GM23248 (cell line): ENCODE measurements around the gene ARFGAP1. TPM values are rescaled to one million over a fixed set of nuclear protein-coding genes. Genes with fewer than 3 reads are reported as not detected.
"Not testable (repeated sequence)": the region's sequence is repeated elsewhere in the genome, so short reads cannot be mapped to it uniquely, and the experiment has no call there.

Experiments used
- DNase-seq: peaks from one replicate; pipeline ENCODE4 v3.0.0-alpha.2; 2015
- H2AFZ ChIP-seq: fragments of 200-600 bp; sonication (generic); 2 replicates; pipeline ENCODE4 v1.6.1; 2016; ENCODE audit warnings: antibody characterized with exemption
- H3F3A ChIP-seq: fragments of 200-600 bp; sonication (generic); 2 replicates; pipeline ENCODE4 v1.6.1; 2016; ENCODE audit warnings: mild to moderate bottlenecking, antibody characterized with exemption, mixed run types; ENCODE audit not compliant: insufficient read depth
- H3K27ac ChIP-seq: fragments of 200-600 bp; sonication (generic); 2 replicates; pipeline ENCODE4 v1.5.1; 2016; ENCODE audit warnings: mild to moderate bottlenecking
- H3K27me3 ChIP-seq: fragments of 200-600 bp; sonication (generic); replicated peaks from 2 replicates; pipeline ENCODE4 v1.6.1; 2016; ENCODE audit warnings: mild to moderate bottlenecking; ENCODE audit not compliant: insufficient read depth
- H3K36me3 ChIP-seq: fragments of 200-600 bp; sonication (generic); 2 replicates; pipeline ENCODE4 v1.6.1; 2016; ENCODE audit warnings: low read depth, mild to moderate bottlenecking
- H3K4me1 ChIP-seq: fragments of 200-600 bp; sonication (generic); 2 replicates; pipeline ENCODE4 v1.6.1; 2016; ENCODE audit warnings: mild to moderate bottlenecking; ENCODE audit not compliant: insufficient read depth
- H3K4me2 ChIP-seq: fragments of 200-600 bp; sonication (generic); one replicate; pipeline ENCODE4 v1.6.1; 2016; ENCODE audit warnings: mild to moderate bottlenecking; ENCODE audit not compliant: unreplicated experiment
- H3K4me3 ChIP-seq: fragments of 200-600 bp; sonication (generic); 2 replicates; pipeline ENCODE4 v1.5.1; 2016; ENCODE audit warnings: mild to moderate bottlenecking
- H3K79me2 ChIP-seq: fragments of 200-600 bp; sonication (generic); 2 replicates; pipeline ENCODE4 v1.6.1; 2016; ENCODE audit warnings: mild to moderate bottlenecking; ENCODE audit not compliant: insufficient read depth
- H3K9ac ChIP-seq: fragments of 200-600 bp; sonication (generic); 2 replicates; pipeline ENCODE4 v1.6.1; 2016; ENCODE audit warnings: mild to moderate bottlenecking
- H3K9me2 ChIP-seq: fragments of 200-600 bp; sonication (generic); 2 replicates; pipeline ENCODE4 v1.6.1; 2016; ENCODE audit warnings: mixed run types, mild to moderate bottlenecking, moderate library complexity; ENCODE audit not compliant: insufficient read depth
- H3K9me3 ChIP-seq: fragments of 200-600 bp; sonication (generic); one replicate; pipeline ENCODE4 v1.6.1; 2017; ENCODE audit warnings: low read depth
- H4K20me1 ChIP-seq: fragments of 200-600 bp; sonication (generic); 2 replicates; pipeline ENCODE4 v1.6.0; 2016; ENCODE audit not compliant: insufficient read depth
- EZH2 ChIP-seq: fragments of 200-600 bp; sonication (generic); IDR thresholded peaks from 2 replicates; pipeline ENCODE4 v1.6.1; 2018; ENCODE audit warnings: antibody characterized with exemption, mild to moderate bottlenecking; ENCODE audit not compliant: insufficient read depth, poor library complexity, severe bottlenecking
- EZH2phosphoT487 ChIP-seq: fragments of 200-600 bp; sonication (generic); IDR thresholded peaks from 2 replicates; pipeline ENCODE4 v1.6.1; 2018; ENCODE audit warnings: antibody characterized with exemption, moderate library complexity, mild to moderate bottlenecking, low read depth; ENCODE audit not compliant: insufficient read depth
- WGBS, 2 experiments: methylation state at CpG; one replicate each; pipeline ENCODE4 v1.1.6; 2015 to 2017; ENCODE audit warnings: low lambda C conversion rate in 2 of 2, low coverage in 1 of 2; ENCODE audit errors: missing lambda C conversion rate in 2 of 2; 5-methylcytosine and 5-hydroxymethylcytosine counted together
- in situ Hi-C: fragments of 300-500 bp; cut with MboI; formaldehyde crosslinking; loops from 2 replicates; pipeline ENCODE4 v1.15.0; 2020
- polyA plus RNA-seq: library from polyadenylated mRNA; unstranded; fragments of >200 nt; fragmentation: Nextera tagmentation; extraction: Ambion mirVana; gene quantifications from 2 replicates; pipeline ENCODE4 v1.2.1, GENCODE V29; 2016
- total RNA-seq: library from RNA; depleted of rRNA; stranded (reverse); fragments of >200 nt; shearing (Covaris generic); gene quantifications from 2 replicates; pipeline ENCODE4 v1.2.3, GENCODE V29; 2014

Gene ARFGAP1
- total and polyA plus RNA-seq, 2 experiments from 2014 or later: 69.0 to 88.5 TPM

DNA sequence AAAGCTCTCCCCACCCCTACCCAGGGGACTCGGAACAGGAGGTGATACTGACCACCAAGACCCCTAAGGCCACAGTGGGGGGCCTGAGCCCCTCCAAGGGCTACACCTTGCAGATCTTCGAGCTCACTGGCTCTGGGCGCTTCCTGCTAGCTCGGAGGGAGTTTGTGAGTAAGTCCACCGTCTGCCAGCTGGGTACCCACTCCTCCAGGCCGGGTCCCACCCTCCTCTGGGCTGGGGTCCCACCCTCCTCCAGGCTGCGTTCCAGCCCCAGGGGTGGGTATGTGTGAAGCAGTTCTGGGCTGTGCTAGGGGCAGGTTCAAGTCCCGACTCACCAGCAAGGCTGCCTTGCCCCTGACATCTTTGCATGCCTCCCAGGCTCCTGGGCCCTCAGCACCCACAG is 32.8 kb downstream of the ARFGAP1 start:
- no peaks in the 10 kb centered on the region for H4K20me1 ChIP-seq
- H3K4me3 ChIP-seq: no peak overlapping the region
- no peaks in the 10 kb centered on the region for H3K79me2 ChIP-seq
- no peak overlapping the region for H3K27ac ChIP-seq
- no peaks in the 10 kb centered on the region for H3K9me3 ChIP-seq
- TF ChIP-seq EZH2phosphoT487: no peak
- TF ChIP-seq EZH2: no peak
- H2AFZ ChIP-seq: no peak overlapping the region
- no peak overlapping the region for H3K9ac ChIP-seq
- H3K9me2 ChIP-seq: no peaks in the 10 kb centered on the region
- 20 to 21% methylated on average over 8 of the region's 8 CpGs for WGBS, 2 experiments
- H3F3A ChIP-seq: 0 out of 2 replicates have a peak, but pooled peaks cover 3% of the 10 kb centered on the region
- no peaks in the 10 kb centered on the region for H3K36me3 ChIP-seq
- peaks cover 10% of the 10 kb centered on the region; the same call in 1 of the 2 replicates for H3K27me3 ChIP-seq
- no peak overlapping the region for H3K4me2 ChIP-seq
- in situ Hi-C loops: no loop called here
- H3K4me1 ChIP-seq: no peaks in the 10 kb centered on the region
- DNase-seq: no peak

DNA sequence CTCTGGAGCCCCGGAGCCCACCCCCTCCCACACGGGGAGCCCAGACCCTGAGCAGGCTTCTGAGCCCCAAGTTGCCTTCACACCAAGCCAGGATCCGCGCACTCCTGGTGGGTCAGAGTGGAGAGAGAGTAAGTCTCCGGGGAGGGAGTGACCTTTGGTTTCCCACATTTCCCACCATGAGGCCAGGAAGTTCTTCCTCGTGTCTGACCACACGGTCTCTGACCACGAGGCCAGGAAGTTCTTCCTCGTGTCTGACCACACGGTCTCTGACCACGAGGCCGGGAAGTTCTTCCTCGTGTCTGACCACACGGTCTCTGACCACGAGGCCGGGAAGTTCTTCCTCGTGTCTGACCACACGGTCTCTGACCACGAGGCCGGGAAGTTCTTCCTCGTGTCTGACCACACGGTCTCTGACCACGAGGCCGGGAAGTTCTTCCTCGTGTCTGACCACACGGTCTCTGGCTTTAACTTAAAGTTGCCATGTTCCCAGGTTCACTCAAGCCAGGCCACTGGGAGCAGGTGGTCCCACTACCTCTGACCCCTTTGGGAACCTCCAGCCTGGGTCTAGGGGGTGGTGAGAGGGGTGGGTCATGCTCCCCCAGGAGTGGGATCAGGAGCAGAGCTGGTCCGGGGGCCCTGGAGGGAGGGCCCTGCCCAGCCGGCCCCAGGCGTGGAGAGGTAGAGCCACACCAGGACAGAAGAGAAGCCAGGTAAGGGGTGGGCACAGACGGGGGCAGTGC is 33.5 kb downstream of the ARFGAP1 start:
- DNase-seq, H3K4me1 ChIP-seq, H3F3A ChIP-seq, H3K36me3 ChIP-seq, in situ Hi-C loops, H3K9me2 ChIP-seq, H2AFZ ChIP-seq, H3K9me3 ChIP-seq, H3K4me2 ChIP-seq, H3K27ac ChIP-seq, H3K79me2 ChIP-seq, H3K4me3 ChIP-seq, H4K20me1 ChIP-seq, H3K27me3 ChIP-seq, H3K9ac ChIP-seq: not testable (repeated sequence)
- 64 to 66% methylated on average over 9 to 23 of the region's 30 CpGs for WGBS, 2 experiments

DNA sequence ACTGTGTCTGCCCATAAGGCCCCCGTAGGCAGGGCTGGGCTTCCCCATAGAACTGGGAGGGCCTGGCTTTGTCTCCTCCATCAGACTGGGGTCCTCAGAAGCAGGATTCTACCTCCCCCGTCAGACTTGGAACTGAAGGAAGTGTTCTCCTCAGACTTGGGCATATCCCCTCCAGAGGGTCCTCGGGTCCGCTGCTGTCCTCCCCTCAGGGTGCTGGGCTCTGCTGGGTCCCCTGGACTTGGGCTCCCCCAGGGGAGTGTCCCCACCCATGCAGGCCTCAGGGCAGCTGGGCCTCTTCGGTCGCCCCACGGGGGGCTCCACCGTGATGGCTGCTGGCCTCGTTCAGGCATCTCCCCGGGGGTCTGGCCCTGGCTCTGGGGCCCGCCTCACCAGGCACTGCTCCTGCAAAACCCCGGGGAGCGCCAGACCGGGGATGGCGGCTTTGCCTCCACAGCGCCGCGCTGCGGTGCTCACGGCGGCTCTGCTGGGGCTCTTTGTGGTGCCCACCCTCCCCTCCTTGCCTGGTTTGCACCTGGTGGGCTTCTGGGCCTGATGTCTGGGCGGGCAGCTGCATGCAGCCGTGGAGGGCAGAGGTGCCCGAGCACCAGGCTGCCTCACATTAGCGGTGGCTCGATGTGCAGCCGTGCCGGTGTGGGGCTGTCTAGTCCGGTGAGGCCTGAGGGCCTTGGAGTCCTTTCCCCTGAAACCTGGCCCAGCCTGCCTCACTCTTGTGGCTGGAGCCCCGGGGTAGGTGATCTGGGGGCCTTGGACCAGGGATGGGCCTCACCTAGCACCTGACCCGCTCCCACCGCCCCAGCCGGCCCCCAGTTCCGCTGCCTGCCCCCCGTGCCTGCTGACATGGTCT is 34.3 kb downstream of the ARFGAP1 start:
- no peak for TF ChIP-seq EZH2
- Histone ChIP-seq H3K27ac (no peak overlapping the region), H2AFZ (no peak overlapping the region), H3K4me2 (no peak overlapping the region), H3K4me1 (no peaks in the 10 kb centered on the region), H3K4me3 (no peak overlapping the region), H3K79me2 (no peaks in the 10 kb centered on the region), H3K36me3 (no peaks in the 10 kb centered on the region), H3K9me3 (no peaks in the 10 kb centered on the region), H3K9me2 (no peaks in the 10 kb centered on the region), H3F3A (0 out of 2 replicates have a peak, but pooled peaks cover 3% of the 10 kb centered on the region), H3K27me3 (peaks cover 3% of the 10 kb centered on the region; the same call in 1 of the 2 replicates), H4K20me1 (no peaks in the 10 kb centered on the region), H3K9ac (no peak overlapping the region)
- WGBS, 2 experiments: 70 to 73% methylated on average over 32 to 35 of the region's 35 CpGs
- in situ Hi-C loops: no loop called here
- DNase-seq: no peak

DNA sequence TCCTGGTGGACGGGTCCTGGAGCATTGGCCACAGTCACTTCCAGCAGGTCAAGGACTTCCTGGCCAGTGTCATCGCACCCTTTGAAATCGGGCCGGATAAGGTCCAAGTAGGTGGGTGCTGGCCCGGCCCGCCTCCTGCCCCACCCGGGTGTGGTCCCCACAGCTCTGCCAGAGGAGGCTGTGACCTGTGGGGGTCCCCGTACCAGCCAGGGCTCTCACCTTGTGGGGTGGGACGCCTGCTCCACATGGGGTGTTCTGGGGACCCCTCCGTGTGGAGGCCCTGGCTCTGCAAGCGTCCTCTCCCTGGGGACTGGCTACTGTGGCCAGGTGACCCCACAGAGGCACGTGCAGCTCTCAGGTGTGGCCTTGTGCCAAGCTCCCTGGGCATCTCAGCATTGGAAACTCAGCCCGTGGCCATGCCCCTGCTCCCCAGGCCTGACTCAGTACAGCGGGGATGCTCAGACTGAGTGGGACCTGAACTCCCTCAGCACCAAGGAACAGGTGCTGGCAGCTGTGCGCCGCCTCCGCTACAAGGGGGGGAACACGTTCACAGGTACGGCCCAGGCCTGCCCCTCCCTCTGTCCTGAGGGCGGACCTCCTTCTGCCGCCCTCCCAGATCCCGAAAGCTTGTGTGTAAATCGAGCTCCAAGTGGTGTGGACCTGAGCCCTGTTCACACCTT is 35.1 kb downstream of the ARFGAP1 start:
- Histone ChIP-seq H3K9ac (no peak overlapping the region), H3K9me3 (no peaks in the 10 kb centered on the region), H3K4me3 (no peak overlapping the region), H4K20me1 (no peaks in the 10 kb centered on the region), H3K79me2 (no peaks in the 10 kb centered on the region), H3K27ac (no peak overlapping the region), H3K27me3 (peaks cover 3% of the 10 kb centered on the region; the same call in 1 of the 2 replicates), H3F3A (0 out of 2 replicates have a peak, but pooled peaks cover 3% of the 10 kb centered on the region), H2AFZ (no peak overlapping the region), H3K9me2 (no peaks in the 10 kb centered on the region), H3K4me2 (no peak overlapping the region), H3K36me3 (no peaks in the 10 kb centered on the region), H3K4me1 (no peaks in the 10 kb centered on the region)
- no peak for DNase-seq
- TF ChIP-seq EZH2phosphoT487 (no peak), EZH2 (no peak)
- 49 to 62% methylated on average over 19 to 23 of the region's 23 CpGs for WGBS, 2 experiments
- in situ Hi-C loops: no loop called here
